IPS-15b (cell line): ENCODE measurements around the gene FBXO46.
"Not testable (repeated sequence)": the region's sequence is repeated elsewhere in the genome, so short reads cannot be mapped to it uniquely, and the experiment has no call there.

Source experiments
- H3K27me3 ChIP-seq: one replicate; pipeline ENCODE4 v1.6.1; 2013; ENCODE audit warnings: low read length; ENCODE audit not compliant: control insufficient read depth, insufficient read depth
- H3K36me3 ChIP-seq: one replicate; pipeline ENCODE4 v1.6.1; 2013; ENCODE audit warnings: low read length; ENCODE audit not compliant: control insufficient read depth, insufficient read depth
- H3K4me1 ChIP-seq: one replicate; pipeline ENCODE4 v1.6.1; 2013; ENCODE audit warnings: mild to moderate bottlenecking, low read length; ENCODE audit not compliant: control insufficient read depth, insufficient read depth
- H3K4me3 ChIP-seq: one replicate; pipeline ENCODE4 v1.5.1; 2013; ENCODE audit warnings: low read depth, low read length
- H3K9ac ChIP-seq: one replicate; pipeline ENCODE4 v1.6.1; 2013; ENCODE audit warnings: low read depth, mild to moderate bottlenecking, low read length
- H3K9me3 ChIP-seq: one replicate; pipeline ENCODE4 v1.6.1; 2013; ENCODE audit warnings: mild to moderate bottlenecking, low read length; ENCODE audit not compliant: control insufficient read depth, insufficient read depth

The FBXO46 gene

GRCh38 chr19:45764475-45764874 lies 33.8 kb upstream of the FBXO46 start:
- Histone ChIP-seq H3K9me3 (no peaks in the 10 kb centered on the region), H3K4me3 (no peak overlapping the region), H3K4me1 (peaks cover 8% of the 10 kb centered on the region), H3K36me3 (peaks cover 3% of the 10 kb centered on the region), H3K9ac (no peak overlapping the region), H3K27me3 (no peaks in the 10 kb centered on the region)

DNA sequence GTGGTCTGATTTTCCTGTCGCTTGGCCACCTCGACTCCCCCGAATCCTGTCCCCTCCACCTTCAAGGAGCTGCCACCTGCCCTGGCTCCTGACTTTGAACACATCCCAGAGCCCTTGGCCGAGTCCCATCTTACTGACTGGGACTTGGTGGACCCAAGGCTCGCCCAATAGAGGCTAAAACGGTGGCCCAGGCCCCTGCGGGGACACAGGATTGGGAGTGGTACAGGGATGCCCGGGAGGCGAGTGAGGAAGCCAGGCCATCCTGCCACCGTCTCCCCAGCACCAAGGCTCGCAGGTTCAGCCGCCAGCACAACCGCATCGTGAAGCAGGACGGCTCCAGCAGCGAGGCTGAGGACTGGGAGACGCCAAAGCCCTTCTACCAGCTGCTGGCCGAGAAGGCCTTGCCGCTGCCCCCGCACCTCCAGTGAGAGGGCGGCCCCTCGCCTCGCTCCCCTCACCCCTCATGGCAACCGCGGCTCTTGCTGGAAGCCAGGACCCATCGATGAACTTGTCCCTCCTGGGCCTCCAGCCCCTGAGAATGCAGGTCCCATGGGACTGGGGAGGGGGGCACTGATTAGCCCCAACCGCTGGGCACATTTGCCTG lies 33.1 kb upstream of the FBXO46 start:
- H3K4me3 ChIP-seq: no peak overlapping the region
- H3K27me3 ChIP-seq: no peaks in the 10 kb centered on the region
- peak overlapping the region; percentile 54 for H3K9ac ChIP-seq
- H3K4me1 ChIP-seq: peaks cover 8% of the 10 kb centered on the region
- H3K9me3 ChIP-seq: no peaks in the 10 kb centered on the region
- peaks cover 3% of the 10 kb centered on the region for H3K36me3 ChIP-seq

- H3K9me3 ChIP-seq: no peaks in the 10 kb centered on the region
- H3K27me3 ChIP-seq: no peaks in the 10 kb centered on the region
- no peak overlapping the region for H3K4me3 ChIP-seq
- peaks cover 8% of the 10 kb centered on the region for H3K4me1 ChIP-seq
- peak overlapping the region; percentile 54 for H3K9ac ChIP-seq
- H3K36me3 ChIP-seq: peaks cover 3% of the 10 kb centered on the region
Observed at GRCh38 chr19:45762870-45763631, 32.4 kb upstream of the FBXO46 start.

DNA sequence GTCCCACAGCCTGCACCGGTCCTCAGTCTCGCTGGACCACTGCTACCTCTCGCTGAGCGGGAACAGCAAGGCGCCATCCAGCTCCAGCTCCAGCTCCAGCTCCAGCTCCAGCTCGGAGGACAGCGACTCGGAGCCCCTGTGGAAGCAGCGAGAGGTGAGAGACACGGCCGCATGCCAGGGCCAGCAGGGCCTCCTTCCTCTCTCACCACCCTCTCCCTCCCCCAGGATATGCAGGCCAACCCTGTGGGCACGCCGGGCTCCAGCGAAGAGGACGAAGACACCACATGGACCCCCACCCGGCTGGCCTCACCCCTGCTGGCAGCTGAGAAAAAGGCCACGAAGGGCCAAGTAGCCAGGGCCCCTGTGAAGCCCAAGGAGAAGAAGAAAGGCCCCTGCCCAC lies 31.0 kb upstream of the FBXO46 start:
- Histone ChIP-seq H3K4me1 (peaks cover 8% of the 10 kb centered on the region), H3K36me3 (peaks cover 3% of the 10 kb centered on the region), H3K4me3 (no peak overlapping the region), H3K9ac (no peak overlapping the region), H3K9me3 (no peaks in the 10 kb centered on the region), H3K27me3 (no peaks in the 10 kb centered on the region)

- Histone ChIP-seq H3K36me3 (no peaks in the 10 kb centered on the region), H3K27me3 (no peaks in the 10 kb centered on the region), H3K4me1 (no peaks in the 10 kb centered on the region), H3K9me3 (no peaks in the 10 kb centered on the region), H3K4me3 (no peak overlapping the region), H3K9ac (no peak overlapping the region)
Observed at GRCh38 chr19:45758921-45759320, 28.2 kb upstream of the FBXO46 start.

- no peak overlapping the region for H3K4me3 ChIP-seq
- no peaks in the 10 kb centered on the region for H3K36me3 ChIP-seq
- no peaks in the 10 kb centered on the region for H3K27me3 ChIP-seq
- H3K4me1 ChIP-seq: no peaks in the 10 kb centered on the region
- no peaks in the 10 kb centered on the region for H3K9me3 ChIP-seq
- no peak overlapping the region for H3K9ac ChIP-seq
Observed at GRCh38 chr19:45757695-45758094, 27.0 kb upstream of the FBXO46 start.

GRCh38 chr19:45754323-45754722 lies 23.6 kb upstream of the FBXO46 start:
- no peaks in the 10 kb centered on the region for H3K9me3 ChIP-seq
- no peaks in the 10 kb centered on the region for H3K4me1 ChIP-seq
- no peaks in the 10 kb centered on the region for H3K36me3 ChIP-seq
- H3K4me3 ChIP-seq: no peak overlapping the region
- H3K9ac ChIP-seq: no peak overlapping the region
- no peaks in the 10 kb centered on the region for H3K27me3 ChIP-seq

GRCh38 chr19:45753548-45753947 lies 22.9 kb upstream of the FBXO46 start:
- H3K27me3 ChIP-seq: no peaks in the 10 kb centered on the region
- no peaks in the 10 kb centered on the region for H3K36me3 ChIP-seq
- H3K4me1 ChIP-seq: no peaks in the 10 kb centered on the region
- no peak overlapping the region for H3K4me3 ChIP-seq
- no peaks in the 10 kb centered on the region for H3K9me3 ChIP-seq
- H3K9ac ChIP-seq: no peak overlapping the region

DNA sequence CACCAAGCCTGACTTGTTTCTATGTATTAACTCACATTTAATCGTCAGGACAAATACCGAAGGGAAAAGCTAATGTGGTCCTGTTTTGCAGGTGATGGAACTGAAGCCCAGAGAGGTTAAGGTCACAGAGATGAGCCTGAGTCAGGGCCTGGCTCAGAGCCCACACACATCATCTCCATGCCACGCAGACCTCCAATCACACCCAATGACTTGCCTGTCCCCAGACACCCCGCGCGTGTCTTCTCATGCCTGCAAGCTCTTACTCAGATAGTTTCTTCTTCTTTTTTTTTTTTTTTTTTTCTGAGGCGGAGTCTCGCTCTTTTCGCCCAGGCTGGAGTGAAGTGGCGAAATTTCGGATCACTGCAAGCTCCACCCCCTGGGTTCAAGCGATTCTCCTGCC lies 21.9 kb upstream of the FBXO46 start:
- H3K36me3 ChIP-seq: no peaks in the 10 kb centered on the region
- H3K4me1 ChIP-seq: no peaks in the 10 kb centered on the region
- H3K4me3 ChIP-seq: no peak overlapping the region
- no peaks in the 10 kb centered on the region for H3K27me3 ChIP-seq
- no peaks in the 10 kb centered on the region for H3K9me3 ChIP-seq
- H3K9ac ChIP-seq: no peak overlapping the region

- H3K4me1 ChIP-seq, H3K36me3 ChIP-seq, H3K27me3 ChIP-seq, H3K9ac ChIP-seq, H3K9me3 ChIP-seq, H3K4me3 ChIP-seq: not testable (repeated sequence)
Observed at GRCh38 chr19:45751483-45751882, 20.8 kb upstream of the FBXO46 start.

DNA sequence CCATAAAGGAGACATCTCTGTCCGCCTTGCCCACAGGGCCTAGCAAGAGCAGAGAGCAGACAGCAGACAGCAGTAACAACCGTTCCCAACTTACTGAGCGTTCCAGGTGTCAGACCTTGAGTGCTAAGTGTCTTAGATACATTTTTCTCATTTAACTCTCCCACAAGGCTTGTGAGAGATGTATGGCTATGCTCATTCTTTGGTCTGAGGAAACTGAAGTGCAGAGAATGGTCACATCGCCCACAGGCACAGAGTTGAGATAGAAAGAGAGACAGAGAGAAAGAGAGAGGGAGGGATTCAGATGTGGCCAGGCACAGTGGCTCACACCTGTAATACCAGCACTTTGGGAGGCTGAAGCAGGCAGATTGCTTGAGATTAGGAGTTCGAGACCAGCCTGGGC lies 16.8 kb upstream of the FBXO46 start:
- Histone ChIP-seq H3K36me3 (no peaks in the 10 kb centered on the region), H3K4me1 (peaks cover 5% of the 10 kb centered on the region), H3K27me3 (no peaks in the 10 kb centered on the region), H3K9ac (no peak overlapping the region), H3K9me3 (no peaks in the 10 kb centered on the region), H3K4me3 (no peak overlapping the region)

DNA sequence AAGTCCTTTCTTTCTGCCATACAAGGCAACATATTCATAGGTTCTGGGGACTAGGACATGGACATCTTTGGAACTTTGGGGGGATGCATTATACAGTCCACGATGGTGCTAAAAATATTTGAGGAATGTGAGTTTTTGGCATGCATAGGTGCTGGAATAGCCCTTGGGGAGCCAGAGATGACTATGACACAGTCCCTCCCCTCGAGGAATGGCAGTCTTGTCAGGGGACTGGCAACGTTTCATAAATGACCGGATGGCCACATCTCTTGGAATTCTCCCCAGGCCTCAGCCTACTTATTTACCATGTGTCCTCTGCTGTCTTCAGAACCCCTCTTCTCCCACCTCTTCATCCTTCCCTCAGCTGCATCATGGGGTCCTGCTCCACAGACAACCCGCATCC lies 16.2 kb upstream of the FBXO46 start:
- no peaks in the 10 kb centered on the region for H3K27me3 ChIP-seq
- no peaks in the 10 kb centered on the region for H3K36me3 ChIP-seq
- no peak overlapping the region for H3K4me3 ChIP-seq
- peaks cover 5% of the 10 kb centered on the region for H3K4me1 ChIP-seq
- H3K9me3 ChIP-seq: no peaks in the 10 kb centered on the region
- no peak overlapping the region for H3K9ac ChIP-seq
